ENCODE measurements around the gene PLCH2.
"Not testable (repeated sequence)": the region's sequence is repeated elsewhere in the genome, so short reads cannot be mapped to it uniquely, and the experiment has no call there.

Gene PLCH2

DNA sequence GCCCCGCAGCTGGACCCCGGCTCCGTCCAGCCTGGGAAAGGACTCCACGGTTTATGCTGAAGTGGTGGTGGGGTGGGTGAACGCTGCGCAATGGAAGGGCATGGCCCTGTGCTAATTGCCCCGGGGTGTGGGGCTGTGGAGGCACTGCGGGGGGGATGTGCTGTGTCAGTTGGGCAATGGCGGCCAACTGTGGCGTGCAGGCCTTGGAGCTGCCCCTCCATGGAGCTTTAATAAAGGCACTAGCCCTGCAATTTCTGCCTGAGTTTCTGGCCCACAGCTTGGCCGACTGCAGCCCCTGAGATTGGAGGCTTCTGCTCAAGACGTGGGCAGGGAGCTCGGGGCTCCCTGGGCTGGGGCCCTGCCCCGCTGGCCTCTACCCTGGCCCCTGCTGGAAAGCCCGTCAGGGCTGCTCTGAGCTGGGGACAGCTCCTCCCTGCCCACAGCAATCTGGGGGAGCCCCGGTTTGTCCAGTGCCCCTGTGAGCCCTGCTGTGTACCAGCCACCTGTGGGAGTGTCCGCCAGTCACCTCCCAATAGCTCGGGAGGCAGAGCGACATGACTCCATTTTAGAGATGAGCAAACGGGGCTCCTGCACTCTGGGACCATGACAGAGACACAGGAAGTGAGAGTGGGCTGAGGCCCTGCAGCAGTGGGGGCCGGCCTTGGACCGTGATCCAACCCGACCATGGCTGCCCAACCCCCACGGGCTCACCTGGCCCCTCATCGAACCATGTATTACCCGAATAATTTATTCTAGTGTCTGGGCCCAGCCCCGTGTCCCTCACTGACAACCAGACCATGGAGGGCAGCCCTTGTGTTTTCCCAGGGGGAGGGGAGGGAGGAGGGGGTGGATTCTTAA lies 71.3 kb downstream of the PLCH2 start:
- no peaks in the 10 kb centered on the region for H3K9me3 Mint-ChIP-seq
- no peaks in the 10 kb centered on the region for H3K27me3 Mint-ChIP-seq
- peak; percentile 61 for ATAC-seq
- DNase-seq: peak; percentile 83 to 89
- peak overlapping the region; percentile 89 to 96 for H3K27ac Mint-ChIP-seq
- H3K4me3 Mint-ChIP-seq: peak overlapping the region; percentile 91 to 93
- H3K4me1 Mint-ChIP-seq: peaks cover 57% of the 10 kb centered on the region

- Mint-ChIP-seq H3K4me3 (peak overlapping the region; percentile 91 to 93), H3K9me3 (no peaks in the 10 kb centered on the region), H3K27ac (peak overlapping the region; percentile 96 to 98), H3K4me1 (peaks cover 55% of the 10 kb centered on the region), H3K27me3 (no peaks in the 10 kb centered on the region)
- ATAC-seq: peak; percentile 57
- DNase-seq: peak; percentile 87 to 92
Observed at GRCh38 chr1:2548068-2548589, 72.0 kb downstream of the PLCH2 start.

DNA sequence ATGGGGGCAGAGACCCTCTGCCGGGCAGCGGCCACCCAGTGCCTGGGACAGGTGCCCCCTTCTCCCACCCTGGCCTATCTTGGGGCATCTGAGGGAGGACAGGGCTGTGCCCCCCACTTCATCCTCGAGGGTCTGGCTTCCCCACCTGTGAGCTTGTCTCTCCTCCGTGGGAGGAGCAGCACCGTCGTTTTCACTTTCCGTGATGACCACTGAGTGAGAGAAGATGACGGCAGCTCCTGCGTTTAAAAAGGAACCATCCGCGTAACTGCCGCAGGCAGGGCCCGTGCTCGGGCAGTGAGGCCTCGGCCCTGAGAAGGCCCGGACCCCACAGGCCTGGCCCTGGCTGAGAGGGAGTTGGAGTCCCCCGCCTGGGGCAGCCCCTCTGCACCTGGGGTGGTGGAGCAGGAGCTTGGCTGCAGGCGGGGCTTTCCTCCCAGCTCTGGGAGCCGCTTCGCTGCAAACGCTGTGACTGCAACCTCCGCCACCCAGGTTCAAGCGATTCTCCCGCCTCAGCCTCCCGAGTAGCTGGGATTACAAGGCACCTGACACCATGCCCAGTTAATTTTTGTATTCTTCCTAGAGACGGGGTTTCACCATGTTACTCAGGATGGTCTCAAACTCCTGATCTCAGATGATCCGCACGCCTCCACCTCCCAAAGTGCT lies 73.4 kb downstream of the PLCH2 start:
- Mint-ChIP-seq H3K27ac (peak overlapping the region; percentile 96 to 98), H3K4me1 (peaks cover 52% of the 10 kb centered on the region), H3K4me3 (peak overlapping the region; percentile 91 to 93)
- DNase-seq, H3K9me3 Mint-ChIP-seq, ATAC-seq, H3K27me3 Mint-ChIP-seq: not testable (repeated sequence)

DNA sequence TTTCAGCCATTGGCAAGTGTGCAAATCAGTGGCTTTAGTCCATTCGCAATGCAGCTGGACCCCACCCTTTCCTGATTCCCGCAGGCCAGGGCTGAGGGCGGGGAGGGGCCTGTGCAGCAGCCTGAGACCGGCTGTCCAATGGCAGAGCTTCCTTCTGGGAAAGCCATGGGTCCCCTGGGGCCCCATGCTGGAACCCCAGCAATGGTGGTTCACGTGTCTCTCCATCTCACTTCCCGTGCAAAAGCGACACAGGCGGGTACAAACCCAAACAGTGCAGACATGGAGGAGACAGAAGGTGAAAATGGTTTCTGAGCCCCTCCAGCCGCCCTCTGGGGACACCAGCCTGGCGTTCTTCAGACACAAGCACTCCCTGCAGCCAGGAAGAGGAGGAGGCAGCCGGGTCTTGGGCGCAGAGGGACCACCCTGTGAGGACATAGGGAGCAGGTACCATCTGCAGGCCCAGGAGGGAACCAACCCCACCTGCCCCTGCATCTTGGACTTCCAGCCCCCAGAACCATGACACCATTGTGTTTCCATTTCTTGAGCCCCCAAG lies 74.3 kb downstream of the PLCH2 start:
- H3K9me3 Mint-ChIP-seq, H3K27me3 Mint-ChIP-seq, DNase-seq, ATAC-seq, H3K27ac Mint-ChIP-seq: not testable (repeated sequence)
- Mint-ChIP-seq H3K4me1 (peaks cover 52% of the 10 kb centered on the region), H3K4me3 (peak overlapping the region in 1 of 2 donors; percentile 72)

- ATAC-seq, H3K4me3 Mint-ChIP-seq, H3K9me3 Mint-ChIP-seq, H3K27me3 Mint-ChIP-seq, DNase-seq: not testable (repeated sequence)
- H3K4me1 Mint-ChIP-seq: peaks cover 50% of the 10 kb centered on the region
- peak overlapping the region; percentile 19 to 93 for H3K27ac Mint-ChIP-seq
Observed at GRCh38 chr1:2551544-2551943, 75.5 kb downstream of the PLCH2 start.

DNA sequence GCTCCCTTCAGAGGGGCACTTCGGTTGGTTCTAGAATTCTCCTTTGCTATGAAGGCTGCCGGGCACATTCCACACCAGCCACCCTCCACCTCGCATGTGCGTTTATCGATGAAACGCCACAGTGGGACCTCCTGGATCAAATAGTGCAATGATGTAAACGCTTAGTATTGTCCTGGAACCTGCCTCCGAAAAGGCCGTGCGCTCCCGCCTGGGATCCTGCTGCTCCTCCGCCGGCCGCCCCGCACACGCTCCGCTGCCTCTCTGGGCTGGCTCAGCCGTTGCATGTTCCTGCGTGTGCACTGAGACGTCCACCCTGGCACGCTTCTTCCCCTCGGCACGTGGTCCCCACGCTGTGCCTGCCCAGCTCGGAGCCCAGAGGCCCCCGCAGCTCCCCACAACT lies 76.1 kb downstream of the PLCH2 start:
- Mint-ChIP-seq H3K9me3 (no peaks in the 10 kb centered on the region), H3K27me3 (no peaks in the 10 kb centered on the region), H3K4me3 (no peak overlapping the region), H3K27ac (no peak overlapping the region), H3K4me1 (peaks cover 53% of the 10 kb centered on the region)
- ATAC-seq (no peak), DNase-seq (no peak)

- not testable (repeated sequence) for H3K27me3 Mint-ChIP-seq, H3K4me3 Mint-ChIP-seq, H3K9me3 Mint-ChIP-seq, DNase-seq, ATAC-seq
- Mint-ChIP-seq H3K27ac (peak overlapping the region in 1 of 2 donors; percentile 46), H3K4me1 (peaks cover 61% of the 10 kb centered on the region)
Observed at GRCh38 chr1:2553076-2553475, 77.0 kb downstream of the PLCH2 start.

DNA sequence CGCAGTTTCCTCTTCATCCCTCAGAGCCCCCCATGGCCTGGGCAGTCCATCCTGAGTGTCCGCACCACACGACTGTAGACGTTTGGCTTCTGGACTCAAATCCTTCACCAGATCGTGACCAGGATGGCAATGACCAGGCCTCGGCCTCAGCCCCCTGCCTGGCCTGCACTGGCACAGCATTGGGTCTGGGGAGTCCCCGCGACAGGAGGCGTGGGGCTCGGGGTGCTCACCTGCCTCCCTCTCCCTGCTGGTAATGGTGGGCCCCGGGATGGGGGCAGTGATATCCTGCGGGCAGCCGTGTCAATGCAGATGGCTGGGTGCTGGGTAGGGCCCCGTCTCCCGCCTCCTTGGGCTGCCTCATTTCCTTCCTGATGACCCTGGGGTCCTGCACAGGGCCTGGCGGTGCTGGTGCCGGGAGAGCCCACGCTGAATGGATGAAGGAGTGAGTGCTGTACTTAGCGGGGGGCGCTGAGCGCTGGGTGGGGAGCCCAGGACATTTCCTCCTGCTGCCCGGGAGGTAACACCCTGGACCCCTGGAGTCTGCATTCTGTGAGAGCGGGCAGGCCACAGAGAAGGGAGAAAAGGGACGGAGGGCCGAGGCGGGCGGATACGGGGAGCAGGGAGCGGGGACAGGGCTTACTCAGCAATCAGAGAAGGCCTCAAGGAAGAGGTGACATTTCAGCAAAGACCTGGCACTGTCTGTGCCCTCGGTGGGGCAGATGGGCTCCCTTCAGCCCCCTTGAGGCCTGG lies 78.0 kb downstream of the PLCH2 start:
- no peaks in the 10 kb centered on the region for H3K27me3 Mint-ChIP-seq
- H3K9me3 Mint-ChIP-seq: no peaks in the 10 kb centered on the region
- H3K4me3 Mint-ChIP-seq: peak overlapping the region; percentile 86 to 93
- peak overlapping the region in 1 of 2 donors; percentile 87 for H3K27ac Mint-ChIP-seq
- DNase-seq (no peak), ATAC-seq (no peak)
- peaks cover 68% of the 10 kb centered on the region for H3K4me1 Mint-ChIP-seq

DNA sequence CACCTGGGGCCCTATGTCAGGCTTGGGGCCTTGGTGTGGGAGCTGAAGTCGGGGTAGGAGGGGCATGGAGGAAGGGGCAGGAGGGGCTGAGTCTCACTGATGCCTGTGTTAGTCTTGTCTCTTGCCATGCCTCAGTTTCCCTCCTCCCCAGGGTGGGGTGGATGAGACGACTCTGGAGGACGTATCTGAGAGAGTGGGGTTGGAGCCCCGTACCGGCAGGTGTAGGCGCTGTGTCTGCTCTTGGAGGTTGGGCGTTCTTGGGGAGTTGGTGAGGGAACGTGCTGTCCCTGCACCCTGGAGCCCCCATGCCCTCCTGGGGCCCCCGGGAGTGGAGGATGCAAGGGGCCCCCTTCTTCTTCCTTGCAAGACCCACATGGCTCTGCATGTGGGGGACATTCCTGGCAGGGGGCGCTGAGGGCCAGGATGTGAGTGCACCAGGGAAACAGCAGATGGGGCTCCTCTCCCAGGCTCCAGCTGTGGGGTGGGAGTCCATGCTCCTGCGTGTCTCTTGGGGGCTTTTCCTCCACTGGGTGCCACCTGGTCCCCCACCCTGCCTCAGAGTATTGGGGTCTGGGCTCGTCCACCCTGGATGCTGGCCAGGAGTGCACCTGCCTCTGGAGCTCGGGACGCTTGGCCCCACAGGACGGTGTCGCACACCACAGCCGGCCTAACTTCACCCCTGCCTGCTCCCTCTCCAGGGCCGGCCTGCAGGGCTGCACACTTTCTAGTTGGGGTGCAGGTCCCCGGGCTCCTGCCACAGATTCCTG lies 78.7 kb downstream of the PLCH2 start:
- peak overlapping the region; percentile 86 to 93 for H3K4me3 Mint-ChIP-seq
- peak overlapping the region; percentile 41 to 89 for H3K27ac Mint-ChIP-seq
- ATAC-seq: peak; percentile 31
- peaks cover 68% of the 10 kb centered on the region for H3K4me1 Mint-ChIP-seq
- DNase-seq: peak; percentile 60 to 66
- H3K27me3 Mint-ChIP-seq: no peaks in the 10 kb centered on the region
- no peaks in the 10 kb centered on the region for H3K9me3 Mint-ChIP-seq
